HEK293 (cell line): ENCODE data around the gene MYH15.

Source experiments
- CTCF ChIA-PET: fragments of 350-600 bp; formaldehyde crosslinking; extraction: SDS; loops from one replicate; lab custom pipeline; 2021; ENCODE audit warnings: antibody characterized with exemption; lab: Yijun Ruan, JAX
- POLR2A ChIA-PET: fragments of 300-600 bp; formaldehyde crosslinking; extraction: SDS; loops from one replicate; lab custom pipeline; 2020; ENCODE audit warnings: antibody characterized with exemption, inconsistent platforms; lab: Yijun Ruan, JAX
- H3K27ac ChIP-seq: fragments of 200-500 bp; sonication (Bioruptor generic); 2 replicates; pipeline ENCODE4 v1.5.1; 2014; ENCODE audit warnings: low read depth, low read length, control low read depth, inconsistent platforms; ENCODE audit errors: extremely low read depth
- H3K36me3 ChIP-seq, 2 experiments: fragments of 200-500 bp in 1 of 2; sonication (Bioruptor generic) in 1 of 2; 1 replicate in 1 of 2; 2 replicates in 1 of 2; pipeline ENCODE4 v1.5.1; 2014 to 2017; ENCODE audit warnings: inconsistent platforms in 2 of 2, low read length in 2 of 2; ENCODE audit not compliant: control insufficient read depth in 2 of 2, insufficient read depth in 1 of 2
- H3K4me1 ChIP-seq: fragments of 200-500 bp; sonication (Bioruptor generic); 2 replicates; pipeline ENCODE4 v1.5.1; 2014; ENCODE audit warnings: mild to moderate bottlenecking, low read length, inconsistent platforms; ENCODE audit not compliant: control insufficient read depth, insufficient read depth
- H3K4me3 ChIP-seq: 2 replicates; pipeline ENCODE4 v1.5.1; 2011; ENCODE audit warnings: low read depth, mild to moderate bottlenecking, control low read depth, low read length, moderate library complexity
- H3K9me3 ChIP-seq: fragments of 200-500 bp; sonication (Bioruptor generic); 2 replicates; pipeline ENCODE4 v1.5.1; 2014; ENCODE audit warnings: low read depth, low read length, inconsistent platforms; ENCODE audit not compliant: control insufficient read depth, insufficient read depth
- BCL11B ChIP-seq: fragments of 450-650 bp; formaldehyde crosslinking; IDR thresholded peaks from 2 replicates; pipeline ENCODE4 v1.5.1; 2016; ENCODE audit warnings: low read depth, missing biosample characterization, missing genetic modification characterization
- GLI4 ChIP-seq: fragments of 450-650 bp; formaldehyde crosslinking; IDR thresholded peaks from 2 replicates; pipeline ENCODE4 v1.5.1; 2016; ENCODE audit warnings: missing biosample characterization, missing genetic modification characterization
- KLF10 ChIP-seq: fragments of 450-650 bp; IDR thresholded peaks from 2 replicates; pipeline ENCODE4 v1.5.1; 2018; ENCODE audit warnings: missing biosample characterization, mild to moderate bottlenecking, missing genetic modification characterization
- SETDB1 ChIP-seq: IDR thresholded peaks from one replicate; pipeline ENCODE4 v1.6.1; 2017; ENCODE audit warnings: mild to moderate bottlenecking, low read length, moderate library complexity, mixed read lengths; ENCODE audit not compliant: insufficient read length
- SP2 ChIP-seq: fragments of 450-650 bp; formaldehyde crosslinking; IDR thresholded peaks from 2 replicates; pipeline ENCODE4 v1.5.1; 2016; ENCODE audit warnings: missing biosample characterization, missing genetic modification characterization
- ZBTB10 ChIP-seq: fragments of 450-650 bp; formaldehyde crosslinking; IDR thresholded peaks from 2 replicates; pipeline ENCODE4 v1.5.1; 2016; ENCODE audit warnings: missing biosample characterization, missing genetic modification characterization
- ZBTB11 ChIP-seq: fragments of 450-650 bp; formaldehyde crosslinking; conservative IDR thresholded peaks from 2 replicates; pipeline ENCODE4 v1.5.1; 2016; ENCODE audit warnings: low read depth, missing biosample characterization, missing genetic modification characterization
- ZBTB6 ChIP-seq: fragments of 450-650 bp; formaldehyde crosslinking; IDR thresholded peaks from 2 replicates; pipeline ENCODE4 v1.5.1; 2017; ENCODE audit warnings: missing biosample characterization, missing genetic modification characterization
- ZBTB8A ChIP-seq: fragments of 450-650 bp; formaldehyde crosslinking; IDR thresholded peaks from 2 replicates; pipeline ENCODE4 v1.5.1; 2016; ENCODE audit warnings: missing biosample characterization, missing genetic modification characterization
- ZNF148 ChIP-seq: fragments of 450-650 bp; formaldehyde crosslinking; IDR thresholded peaks from 2 replicates; pipeline ENCODE4 v1.5.0; 2017; ENCODE audit warnings: missing biosample characterization, missing genetic modification characterization, borderline replicate concordance
- ZNF18 ChIP-seq: fragments of 450-650 bp; formaldehyde crosslinking; IDR thresholded peaks from 2 replicates; pipeline ENCODE4 v1.5.1; 2016; ENCODE audit warnings: missing biosample characterization, missing genetic modification characterization
- ZNF211 ChIP-seq: fragments of 450-650 bp; formaldehyde crosslinking; IDR thresholded peaks from 2 replicates; pipeline ENCODE4 v1.5.1; 2016; ENCODE audit warnings: low read depth, missing biosample characterization, missing genetic modification characterization
- ZNF391 ChIP-seq: fragments of 450-650 bp; formaldehyde crosslinking; IDR thresholded peaks from 2 replicates; pipeline ENCODE4 v1.5.1; 2016; ENCODE audit warnings: low read depth, missing biosample characterization, missing genetic modification characterization, borderline replicate concordance
- ZNF473 ChIP-seq: fragments of 450-650 bp; formaldehyde crosslinking; IDR thresholded peaks from 2 replicates; pipeline ENCODE4 v1.5.1; 2017; ENCODE audit warnings: missing biosample characterization, missing genetic modification characterization
- ZNF514 ChIP-seq: fragments of 450-650 bp; formaldehyde crosslinking; IDR thresholded peaks from 2 replicates; pipeline ENCODE4 v1.5.1; 2016; ENCODE audit warnings: missing biosample characterization, missing genetic modification characterization
- ZNF544 ChIP-seq: fragments of 450-650 bp; formaldehyde crosslinking; IDR thresholded peaks from 2 replicates; pipeline ENCODE4 v1.5.0; 2017; ENCODE audit warnings: missing biosample characterization, missing genetic modification characterization
- ZNF585B ChIP-seq: fragments of 450-650 bp; formaldehyde crosslinking; IDR thresholded peaks from 2 replicates; pipeline ENCODE4 v1.5.1; 2016; ENCODE audit warnings: missing biosample characterization, missing genetic modification characterization
- ZNF610 ChIP-seq: fragments of 450-650 bp; formaldehyde crosslinking; IDR thresholded peaks from 2 replicates; pipeline ENCODE4 v1.5.1; 2016; ENCODE audit warnings: missing biosample characterization, missing genetic modification characterization, borderline replicate concordance
- ZNF747 ChIP-seq: fragments of 450-650 bp; formaldehyde crosslinking; IDR thresholded peaks from 2 replicates; pipeline ENCODE4 v1.5.1; 2016; ENCODE audit warnings: missing biosample characterization, missing genetic modification characterization
- ZNF830 ChIP-seq: fragments of 450-650 bp; IDR thresholded peaks from 2 replicates; pipeline ENCODE4 v1.5.0; 2018; ENCODE audit warnings: missing biosample characterization, missing genetic modification characterization, low read depth, mild to moderate bottlenecking, moderate library complexity
- ZNF837 ChIP-seq: fragments of 450-650 bp; formaldehyde crosslinking; IDR thresholded peaks from 2 replicates; pipeline ENCODE4 v1.5.1; 2016; ENCODE audit warnings: missing biosample characterization, missing genetic modification characterization

MYH15 gene

GRCh38 chr3:108497271-108497670 is 13.1 kb downstream of the MYH15 start (continued):
- TF ChIP-seq ZNF148 (tag by site-specific recombination) (no peak), ZNF391 (tag by site-specific recombination) (no peak)

GRCh38 chr3:108495717-108496116 is 14.7 kb downstream of the MYH15 start:
- Histone ChIP-seq H3K9me3 (no peaks in the 10 kb centered on the region), H3K4me3 (no peak overlapping the region), H3K36me3 (no peaks in the 10 kb centered on the region)
- ChIA-PET POLR2A (no interaction called here), CTCF (interaction anchor here (0.8 to 1.2 kb wide), 2 partner anchors 57 to 1260 kb away, joined by 3 to 4 read pairs; no protein-coding TSS in a partner anchor)
- no peak for TF ChIP-seq BCL11B (tag by site-specific recombination)
- no peak for TF ChIP-seq ZNF211
- no peak for TF ChIP-seq ZNF544 (tag by site-specific recombination)
- no peak for TF ChIP-seq ZNF473 (tag by site-specific recombination)
- TF ChIP-seq ZNF514 (tag by site-specific recombination) = no peak
- TF ChIP-seq KLF10 (tag by site-specific recombination) = no peak
- no peak for TF ChIP-seq ZNF610 (tag by site-specific recombination)
- no peak for TF ChIP-seq ZBTB6
- TF ChIP-seq ZBTB10 (tag by site-specific recombination) = no peak
- TF ChIP-seq ZNF747 (tag by site-specific recombination) = no peak
- no peak for TF ChIP-seq ZBTB8A (tag by site-specific recombination)
- no peak for TF ChIP-seq ZNF837
- TF ChIP-seq ZNF585B = no peak
- TF ChIP-seq ZNF18 (tag by site-specific recombination) = no peak
- TF ChIP-seq ZNF830 (tag by site-specific recombination) = no peak
- no peak for TF ChIP-seq SP2 (tag by site-specific recombination)
- TF ChIP-seq ZBTB11 (tag by site-specific recombination) = no peak
- no peak for TF ChIP-seq GLI4 (tag by site-specific recombination)
- TF ChIP-seq SETDB1 = no peak
- TF ChIP-seq, all 188 proteins: peak for 0
- H3K4me1 ChIP-seq = no peaks in the 10 kb centered on the region
- no peak overlapping the region for H3K27ac ChIP-seq
